Calu3 (cell line): Measurements from ENCODE around the gene ARID1A. TPM values are rescaled to one million over a fixed set of nuclear protein-coding genes. Genes with fewer than 3 reads are reported as not detected.
A peak's percentile ranks its signal among the peaks of the same experiment; 100 is the strongest.

ENCODE experiments used
- BruUV-seq: library from RNA; stranded (reverse); fragments of 400-500 nt; replicated peaks from 2 replicates; lab custom pipeline; 2021; lab: Mats Ljungman, UMichigan
- CTCF ChIA-PET: fragments of 300-600 bp; sonication (Branson Sonifier 250); formaldehyde crosslinking; loops from one replicate; lab custom pipeline; 2022; ENCODE audit warnings: antibody characterized with exemption; lab: Charles Lee
- DNase-seq: peaks from one replicate; pipeline ENCODE4 v3.0.0; 2022
- H3K27ac Mint-ChIP-seq: one replicate; pipeline ENCODE4 v1.8.0; 2022; ENCODE audit warnings: mixed read lengths; ENCODE audit not compliant: unreplicated experiment
- H3K27me3 Mint-ChIP-seq: one replicate; pipeline ENCODE4 v1.8.0; 2022; ENCODE audit warnings: mixed read lengths; ENCODE audit not compliant: unreplicated experiment
- H3K36me3 Mint-ChIP-seq: one replicate; pipeline ENCODE4 v1.8.0; 2022; ENCODE audit warnings: mild to moderate bottlenecking, moderate library complexity, mixed read lengths; ENCODE audit not compliant: insufficient read depth, unreplicated experiment
- H3K4me1 Mint-ChIP-seq: one replicate; pipeline ENCODE4 v1.8.0; 2022; ENCODE audit warnings: mild to moderate bottlenecking, low read depth, mixed read lengths; ENCODE audit not compliant: unreplicated experiment
- H3K4me3 Mint-ChIP-seq: one replicate; pipeline ENCODE4 v1.8.0; 2022; ENCODE audit warnings: mild to moderate bottlenecking, low read depth, moderate library complexity, mixed read lengths; ENCODE audit not compliant: unreplicated experiment
- H3K9me3 Mint-ChIP-seq: one replicate; pipeline ENCODE4 v1.8.0; 2022; ENCODE audit warnings: low read depth, mixed read lengths; ENCODE audit not compliant: unreplicated experiment
- intact Hi-C: fragments of 100-400 bp; cut with micrococcal nuclease; formaldehyde crosslinking; loops from one replicate; pipeline ENCODE4 v1.10.0; 2022; ENCODE audit not compliant: unreplicated experiment
- total RNA-seq: library from RNA; stranded (reverse); gene quantifications from 2 replicates; pipeline ENCODE4 v1.2.3, GENCODE V29; 2022
- TF ChIP-seq, protein P1 (sequence below): fragments of 200-600 bp; IDR thresholded peaks from one replicate; pipeline ENCODE4 v1.8.0; 2022; ENCODE audit warnings: antibody characterized with exemption; ENCODE audit not compliant: unreplicated experiment

The ARID1A gene
- total RNA-seq, 1 experiment from 2014 or later = 51.7 TPM

DNA sequence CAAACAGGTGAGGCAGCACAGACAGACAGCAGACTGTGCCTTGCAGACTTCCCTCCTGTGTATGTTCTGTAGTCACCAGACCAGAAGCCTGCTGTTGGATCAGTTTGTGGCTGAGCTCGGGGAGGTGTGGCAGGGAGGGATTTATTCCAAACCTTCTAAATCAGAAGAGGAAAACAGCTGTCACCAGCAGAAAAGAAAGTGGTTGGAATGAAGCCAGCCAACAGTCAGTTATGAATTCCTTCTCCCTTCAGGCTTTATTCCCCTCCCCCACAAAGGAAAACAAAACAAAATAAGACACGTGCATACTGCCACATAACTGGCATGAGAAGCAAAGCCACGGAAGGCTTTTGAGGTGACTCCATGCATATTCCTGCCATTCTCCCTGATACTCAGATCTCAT lies 72.9 kb downstream of the ARID1A start:
- peaks cover 15% of the 10 kb centered on the region for H3K4me1 Mint-ChIP-seq
- peaks cover 43% of the 10 kb centered on the region for H3K36me3 Mint-ChIP-seq
- H3K4me3 Mint-ChIP-seq = no peak overlapping the region
- intact Hi-C loops = no loop called here
- H3K27ac Mint-ChIP-seq = no peak overlapping the region
- DNase-seq = no peak
- H3K27me3 Mint-ChIP-seq = no peaks in the 10 kb centered on the region
- no peaks in the 10 kb centered on the region for H3K9me3 Mint-ChIP-seq
- BruUV-seq = no TSS peak
- TF ChIP-seq, protein P1, sequence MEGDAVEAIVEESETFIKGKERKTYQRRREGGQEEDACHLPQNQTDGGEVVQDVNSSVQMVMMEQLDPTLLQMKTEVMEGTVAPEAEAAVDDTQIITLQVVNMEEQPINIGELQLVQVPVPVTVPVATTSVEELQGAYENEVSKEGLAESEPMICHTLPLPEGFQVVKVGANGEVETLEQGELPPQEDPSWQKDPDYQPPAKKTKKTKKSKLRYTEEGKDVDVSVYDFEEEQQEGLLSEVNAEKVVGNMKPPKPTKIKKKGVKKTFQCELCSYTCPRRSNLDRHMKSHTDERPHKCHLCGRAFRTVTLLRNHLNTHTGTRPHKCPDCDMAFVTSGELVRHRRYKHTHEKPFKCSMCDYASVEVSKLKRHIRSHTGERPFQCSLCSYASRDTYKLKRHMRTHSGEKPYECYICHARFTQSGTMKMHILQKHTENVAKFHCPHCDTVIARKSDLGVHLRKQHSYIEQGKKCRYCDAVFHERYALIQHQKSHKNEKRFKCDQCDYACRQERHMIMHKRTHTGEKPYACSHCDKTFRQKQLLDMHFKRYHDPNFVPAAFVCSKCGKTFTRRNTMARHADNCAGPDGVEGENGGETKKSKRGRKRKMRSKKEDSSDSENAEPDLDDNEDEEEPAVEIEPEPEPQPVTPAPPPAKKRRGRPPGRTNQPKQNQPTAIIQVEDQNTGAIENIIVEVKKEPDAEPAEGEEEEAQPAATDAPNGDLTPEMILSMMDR = no peak
- CTCF ChIA-PET = no interaction called here

DNA sequence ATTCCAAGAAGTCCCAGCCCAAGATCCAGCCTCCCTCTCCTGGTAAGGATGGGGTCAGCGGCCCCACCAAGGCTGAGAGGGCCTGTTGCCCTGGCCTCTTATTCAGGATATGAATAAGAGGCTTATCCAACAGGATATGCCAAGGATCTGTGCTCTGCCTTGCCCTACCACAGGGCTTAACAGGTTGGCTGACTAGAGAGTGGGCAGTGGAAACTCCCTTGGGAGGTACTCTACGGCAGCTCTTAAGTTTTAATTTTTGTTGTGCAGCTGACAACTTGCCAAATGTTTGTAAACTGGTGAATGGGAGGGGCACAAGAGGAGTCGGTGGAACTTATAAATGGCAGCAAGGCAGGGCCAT lies 75.4 kb downstream of the ARID1A start:
- CTCF ChIA-PET = no interaction called here
- no peaks in the 10 kb centered on the region for H3K27me3 Mint-ChIP-seq
- no peak for DNase-seq
- peaks cover 37% of the 10 kb centered on the region for H3K36me3 Mint-ChIP-seq
- TF ChIP-seq, protein P1 = no peak
- BruUV-seq = no TSS peak
- H3K27ac Mint-ChIP-seq = peak overlapping the region; percentile 61
- H3K4me1 Mint-ChIP-seq = peaks cover 15% of the 10 kb centered on the region
- H3K9me3 Mint-ChIP-seq = no peaks in the 10 kb centered on the region
- intact Hi-C loops = no loop called here
- no peak overlapping the region for H3K4me3 Mint-ChIP-seq

DNA sequence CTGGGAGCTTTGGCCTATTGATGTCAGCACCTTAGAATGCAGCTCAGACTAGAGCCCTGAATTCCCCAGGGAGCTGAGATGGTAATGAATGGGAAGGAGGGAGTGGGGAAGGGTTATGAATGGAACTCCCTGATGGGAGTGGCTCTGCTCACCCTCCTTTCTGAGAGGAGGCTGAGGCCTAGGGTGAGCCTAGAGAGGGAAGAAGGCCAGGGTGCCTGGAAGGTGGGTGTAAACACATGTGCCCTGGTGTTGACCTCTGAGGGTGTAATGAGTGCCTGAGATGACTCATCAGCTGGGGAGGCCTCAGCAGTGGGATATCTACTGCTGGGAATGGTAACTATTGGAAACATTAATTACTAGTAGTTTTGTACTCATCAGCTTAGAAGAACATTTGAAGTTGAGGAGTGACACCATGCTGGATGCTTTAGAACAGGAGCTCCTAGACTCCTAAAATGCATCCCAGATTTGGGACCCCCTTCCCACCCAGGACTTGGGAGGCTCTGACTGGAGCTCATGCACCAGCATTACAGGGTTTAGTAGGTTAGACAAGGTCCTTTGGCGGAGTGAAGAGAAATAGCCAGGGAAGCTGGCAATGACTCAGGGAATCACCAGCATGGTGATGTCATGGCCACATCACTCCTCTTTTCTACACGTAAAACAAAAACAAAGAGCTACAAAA lies 76.0 kb downstream of the ARID1A start:
- Mint-ChIP-seq H3K36me3 (peaks cover 34% of the 10 kb centered on the region), H3K27me3 (no peaks in the 10 kb centered on the region), H3K4me3 (no peak overlapping the region), H3K27ac (peak overlapping the region; percentile 61), H3K4me1 (peaks cover 15% of the 10 kb centered on the region), H3K9me3 (no peaks in the 10 kb centered on the region)
- BruUV-seq = no TSS peak
- TF ChIP-seq, protein P1 = no peak
- CTCF ChIA-PET = no interaction called here
- peak; percentile 53 for DNase-seq
- intact Hi-C loops = no loop called here

DNA sequence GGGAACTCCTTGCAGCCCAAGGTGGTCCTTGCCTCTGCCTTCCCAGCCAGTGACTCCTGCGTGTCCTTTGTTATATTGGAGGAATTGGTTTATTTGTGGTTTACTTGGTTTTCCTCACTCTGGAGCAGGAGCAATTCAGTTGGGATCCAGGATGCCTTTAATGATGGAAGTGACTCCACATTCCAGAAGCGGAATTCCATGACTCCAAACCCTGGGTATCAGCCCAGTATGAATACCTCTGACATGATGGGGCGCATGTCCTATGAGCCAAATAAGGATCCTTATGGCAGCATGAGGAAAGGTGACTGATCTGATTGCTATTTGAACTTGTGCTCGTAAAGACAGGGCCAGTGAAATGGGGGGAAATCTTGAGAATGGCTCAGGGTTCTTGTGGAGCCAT lies 76.9 kb downstream of the ARID1A start:
- no TSS peak for BruUV-seq
- intact Hi-C loops = no loop called here
- H3K27me3 Mint-ChIP-seq = no peaks in the 10 kb centered on the region
- no peak overlapping the region for H3K4me3 Mint-ChIP-seq
- peaks cover 15% of the 10 kb centered on the region for H3K4me1 Mint-ChIP-seq
- TF ChIP-seq, protein P1 = no peak
- H3K9me3 Mint-ChIP-seq = no peaks in the 10 kb centered on the region
- H3K27ac Mint-ChIP-seq = no peak overlapping the region
- H3K36me3 Mint-ChIP-seq = peaks cover 34% of the 10 kb centered on the region
- CTCF ChIA-PET = no interaction called here
- DNase-seq = no peak
